WTC11 (cell line): ENCODE measurements around the gene GCK. TPM values are rescaled to one million over a fixed set of nuclear protein-coding genes. Genes with fewer than 3 reads are reported as not detected.

ENCODE experiments used
- ATAC-seq: fragments of 200-7000 bp; cut with Tn5 transposase; 2 replicates; pipeline ENCODE4 v1.10.0; 2021; ENCODE audit warnings: mild to moderate bottlenecking, moderate library complexity
- CTCF ChIA-PET: fragments of 300-600 bp; sonication (Branson Sonifier 250); formaldehyde crosslinking; loops from one replicate; lab custom pipeline; 2021; ENCODE audit warnings: antibody characterized with exemption; lab: Charles Lee
- POLR2A ChIA-PET: fragments of 350-600 bp; sonication (Branson Sonifier 250); formaldehyde crosslinking; loops from one replicate; lab custom pipeline; 2021; ENCODE audit warnings: antibody characterized with exemption; lab: Charles Lee
- DNase-seq: peaks from one replicate; pipeline ENCODE4 v3.0.0; 2021; ENCODE audit warnings: low spot score
- H3K27ac Mint-ChIP-seq: 2 replicates; pipeline ENCODE4 v1.8.0; 2021; ENCODE audit warnings: mixed read lengths
- H3K27me3 Mint-ChIP-seq: 2 replicates; pipeline ENCODE4 v1.8.0; 2021; ENCODE audit warnings: low read depth, mild to moderate bottlenecking, moderate library complexity, mixed read lengths
- H3K36me3 Mint-ChIP-seq: 2 replicates; pipeline ENCODE4 v1.8.0; 2021; ENCODE audit warnings: mixed read lengths
- H3K4me1 Mint-ChIP-seq: 2 replicates; pipeline ENCODE4 v1.8.0; 2022; ENCODE audit warnings: mixed read lengths
- H3K4me3 Mint-ChIP-seq: 2 replicates; pipeline ENCODE4 v1.8.0; 2021; ENCODE audit warnings: mild to moderate bottlenecking, moderate library complexity, mixed read lengths
- H3K9me3 Mint-ChIP-seq: 2 replicates; pipeline ENCODE4 v1.8.0; 2021; ENCODE audit warnings: mixed read lengths
- AR ChIP-seq: fragments of 250-450 bp; sonication (Bioruptor Pico); IDR thresholded peaks from 2 replicates; pipeline ENCODE4 v1.9.0; 2021; ENCODE audit warnings: mild to moderate bottlenecking
- ATF1 ChIP-seq: sonication (generic); formaldehyde crosslinking; IDR thresholded peaks from 2 replicates; pipeline ENCODE4 v1.8.1; 2023; ENCODE audit warnings: mild to moderate bottlenecking, moderate library complexity, missing genetic modification reagents
- E2F1 ChIP-seq: sonication (generic); formaldehyde crosslinking; IDR thresholded peaks from 2 replicates; pipeline ENCODE4 v1.8.0; 2022; ENCODE audit warnings: mild to moderate bottlenecking, missing genetic modification reagents
- E2F4 ChIP-seq: sonication (generic); formaldehyde crosslinking; IDR thresholded peaks from 2 replicates; pipeline ENCODE4 v1.8.1; 2022; ENCODE audit warnings: low read depth, mild to moderate bottlenecking, moderate library complexity, missing genetic modification reagents, borderline replicate concordance
- ERG ChIP-seq: fragments of 250-450 bp; sonication (Bioruptor Pico); IDR thresholded peaks from 2 replicates; pipeline ENCODE4 v1.8.0; 2021; ENCODE audit warnings: mild to moderate bottlenecking
- ETV6 ChIP-seq: sonication (generic); formaldehyde crosslinking; IDR thresholded peaks from 2 replicates; pipeline ENCODE4 v1.8.1; 2022; ENCODE audit warnings: mild to moderate bottlenecking, missing genetic modification reagents
- GABPB1 ChIP-seq: sonication (generic); formaldehyde crosslinking; IDR thresholded peaks from 2 replicates; pipeline ENCODE4 v1.8.1; 2023; ENCODE audit warnings: mild to moderate bottlenecking, missing genetic modification reagents
- NFATC4 ChIP-seq: fragments of 250-450 bp; sonication (Bioruptor Pico); IDR thresholded peaks from 2 replicates; pipeline ENCODE4 v1.9.0; 2021; ENCODE audit warnings: mild to moderate bottlenecking
- NFE2L1 ChIP-seq: sonication (generic); formaldehyde crosslinking; IDR thresholded peaks from 2 replicates; pipeline ENCODE4 v1.8.1; 2023; ENCODE audit warnings: missing genetic modification reagents
- RELA ChIP-seq: sonication (generic); formaldehyde crosslinking; IDR thresholded peaks from 2 replicates; pipeline ENCODE4 v1.8.1; 2022; ENCODE audit warnings: missing genetic modification reagents, mild to moderate bottlenecking, borderline replicate concordance
- TEAD4 ChIP-seq: sonication (generic); formaldehyde crosslinking; IDR thresholded peaks from 2 replicates; pipeline ENCODE4 v1.8.0; 2022; ENCODE audit warnings: mild to moderate bottlenecking, missing genetic modification reagents
- ZNF138 ChIP-seq: sonication (generic); formaldehyde crosslinking; conservative IDR thresholded peaks from 2 replicates; pipeline ENCODE4 v1.8.1; 2022; ENCODE audit warnings: mild to moderate bottlenecking, moderate library complexity, missing genetic modification reagents
- ZNF219 ChIP-seq: sonication (generic); formaldehyde crosslinking; IDR thresholded peaks from 2 replicates; pipeline ENCODE4 v1.8.0; 2023; ENCODE audit warnings: missing genetic modification reagents, mild to moderate bottlenecking, borderline replicate concordance
- ZNF281 ChIP-seq: sonication (generic); formaldehyde crosslinking; IDR thresholded peaks from 2 replicates; pipeline ENCODE4 v1.8.0; 2023; ENCODE audit warnings: mild to moderate bottlenecking, missing genetic modification reagents
- ZNF423 ChIP-seq: fragments of 250-450 bp; sonication (Bioruptor Pico); IDR thresholded peaks from 2 replicates; pipeline ENCODE4 v2.1.2; 2022; ENCODE audit warnings: mild to moderate bottlenecking, moderate library complexity
- total RNA-seq: library from RNA; stranded (reverse); gene quantifications from 3 replicates; pipeline ENCODE4 v1.2.3, GENCODE V29; 2021

The GCK gene
- total RNA-seq, 1 experiment from 2014 or later: 3.3 TPM

- DNase-seq (no peak), ATAC-seq (no peak)
- TF ChIP-seq ZNF138 (CRISPR knock-in tag) (no peak), AR (CRISPR knock-in tag) (no peak), E2F1 (CRISPR knock-in tag) (no peak), ATF1 (CRISPR knock-in tag) (no peak), ZNF281 (CRISPR knock-in tag) (no peak)
- no peaks in the 10 kb centered on the region for H3K9me3 Mint-ChIP-seq
- no peaks in the 10 kb centered on the region; the same call in 1 of the 2 replicates for H3K27me3 Mint-ChIP-seq
- ChIA-PET CTCF (no interaction called here), POLR2A (no interaction called here)
- H3K4me1 Mint-ChIP-seq: peaks cover 11% of the 10 kb centered on the region
- H3K36me3 Mint-ChIP-seq: no peaks in the 10 kb centered on the region
- no peak overlapping the region for H3K4me3 Mint-ChIP-seq
- H3K27ac Mint-ChIP-seq: no peak overlapping the region
These were observed 29.2 kb downstream of the GCK start for GRCh38 chr7:44159824-44160630.

GRCh38 chr7:44158873-44159631 is 30.2 kb downstream of the GCK start:
- Mint-ChIP-seq H3K9me3 (no peaks in the 10 kb centered on the region), H3K27ac (0 out of 2 replicates have a peak overlapping the region, but pooled peaks have one; percentile 49), H3K27me3 (no peaks in the 10 kb centered on the region; the same call in 1 of the 2 replicates), H3K36me3 (no peaks in the 10 kb centered on the region), H3K4me3 (no peak overlapping the region), H3K4me1 (peaks cover 9% of the 10 kb centered on the region)
- POLR2A ChIA-PET: no interaction called here
- CTCF ChIA-PET: interaction anchor here (0.9 kb wide), 1 partner anchor 38 kb away, joined by 7 read pairs; no protein-coding TSS in a partner anchor
- ATAC-seq: no peak
- DNase-seq: no peak
- no peak for TF ChIP-seq ETV6
- TF ChIP-seq E2F4 (CRISPR knock-in tag): no peak
- TF ChIP-seq GABPB1 (CRISPR knock-in tag): no peak
- TF ChIP-seq NFATC4 (CRISPR knock-in tag): no peak
- TF ChIP-seq AR (CRISPR knock-in tag): no peak
- no peak for TF ChIP-seq TEAD4 (CRISPR knock-in tag)
- no peak for TF ChIP-seq NFE2L1
- TF ChIP-seq ZNF219 (CRISPR knock-in tag): no peak
- no peak for TF ChIP-seq ZNF423 (CRISPR knock-in tag)
- no peak for TF ChIP-seq RELA (CRISPR knock-in tag)
- no peak for TF ChIP-seq ATF1 (CRISPR knock-in tag)
- TF ChIP-seq ERG (CRISPR knock-in tag): no peak
